Mucosa of rectum (tissue), 2 donors: ENCODE results near the gene COQ7.

Experiments used
- H3K27ac ChIP-seq, 2 donors: one replicate each; pipeline ENCODE4 v1.7.0; 2013; ENCODE audit warnings: inconsistent platforms in 2 of 2, low read depth in 2 of 2, low read length in 2 of 2
- H3K27me3 ChIP-seq, 2 donors: one replicate each; pipeline ENCODE4 v1.7.0; 2013; ENCODE audit warnings: low read length in 2 of 2; ENCODE audit not compliant: control insufficient read depth in 2 of 2, insufficient read depth in 2 of 2
- H3K36me3 ChIP-seq, 2 donors: one replicate each; pipeline ENCODE4 v1.7.0; 2013; ENCODE audit warnings: low read length in 2 of 2; ENCODE audit not compliant: control insufficient read depth in 2 of 2, insufficient read depth in 2 of 2
- H3K4me1 ChIP-seq, 2 donors: one replicate each; pipeline ENCODE4 v1.7.0; 2013; ENCODE audit warnings: low read length in 2 of 2, mild to moderate bottlenecking in 1 of 2; ENCODE audit not compliant: control insufficient read depth in 2 of 2, insufficient read depth in 2 of 2
- H3K4me3 ChIP-seq, 2 donors: one replicate each; pipeline ENCODE4 v1.7.0; 2013; ENCODE audit warnings: low read length in 2 of 2
- H3K9ac ChIP-seq, 2 donors: one replicate each; pipeline ENCODE4 v1.7.0; 2013; ENCODE audit warnings: low read length in 2 of 2, low read depth in 1 of 2, mild to moderate bottlenecking in 1 of 2
- H3K9me3 ChIP-seq, 2 donors: one replicate each; pipeline ENCODE4 v1.7.0; 2013; ENCODE audit warnings: low read length in 2 of 2; ENCODE audit not compliant: control insufficient read depth in 2 of 2
- donor health status: healthy.
- donor health status: Normal muscosa, but diverticular disease.

COQ7 gene

DNA sequence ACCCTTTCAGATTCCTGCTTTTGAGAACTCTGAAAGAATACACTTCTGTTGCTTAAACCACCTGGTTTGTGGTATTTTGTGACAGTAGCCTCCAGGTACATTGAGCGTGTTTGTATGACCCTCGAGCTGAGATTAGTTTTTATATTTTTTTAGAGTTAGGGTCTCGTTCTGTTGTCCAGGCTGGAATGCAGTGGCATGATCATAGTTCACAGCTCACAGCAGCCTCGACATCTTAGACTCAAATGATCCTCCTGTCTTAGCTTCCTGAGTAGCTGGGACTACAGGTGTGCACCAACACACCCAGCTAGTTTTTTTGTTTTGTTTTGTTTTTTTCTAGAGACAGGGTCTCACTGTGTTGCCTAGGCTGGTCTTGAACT is 41.9 kb downstream of the COQ7 start:
- Histone ChIP-seq H3K9ac (no peak overlapping the region), H3K9me3 (no peaks in the 10 kb centered on the region), H3K4me3 (no peak overlapping the region), H3K27me3 (no peaks in the 10 kb centered on the region), H3K36me3 (no peaks in the 10 kb centered on the region), H3K4me1 (peaks cover 3 to 7% of the 10 kb centered on the region in 2 donors), H3K27ac (no peak overlapping the region)

DNA sequence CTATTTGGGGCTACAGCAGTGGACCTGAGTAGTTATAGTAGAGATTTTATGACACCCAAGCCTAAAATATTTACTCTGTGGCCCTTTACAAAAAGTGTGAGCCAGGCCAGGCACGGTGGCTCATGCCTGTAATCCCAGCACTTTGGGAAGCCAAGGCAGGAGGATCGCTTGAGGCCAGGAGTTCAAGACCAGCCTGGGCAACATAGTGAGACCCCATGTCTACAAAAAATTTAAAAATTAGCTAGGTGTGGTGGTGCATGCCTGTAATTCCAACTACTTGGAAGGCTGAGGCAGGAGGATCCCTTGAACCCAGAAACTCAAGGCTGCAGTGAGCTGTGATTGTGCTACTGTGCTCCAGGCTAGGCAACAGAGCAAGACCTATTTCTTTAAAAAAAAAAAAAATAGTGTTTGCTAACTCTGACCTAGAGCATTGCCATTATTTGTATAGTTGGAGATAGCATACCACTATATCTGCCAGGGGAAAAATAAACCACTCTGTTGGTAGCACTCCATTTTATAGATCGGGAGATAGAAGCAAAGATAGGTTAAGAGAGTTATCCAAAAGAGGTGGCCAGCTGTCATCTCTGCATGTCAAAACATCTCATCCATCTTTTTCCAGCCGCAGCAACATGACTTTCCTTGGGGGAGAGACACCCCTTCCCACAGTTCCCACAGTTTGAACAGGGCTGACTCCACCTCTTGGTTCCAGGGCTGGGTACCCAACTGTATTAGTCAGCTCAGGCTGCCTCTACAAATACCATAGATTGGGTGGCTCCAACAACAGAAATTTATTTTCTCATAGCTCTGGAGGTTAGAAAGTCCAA is 43.3 kb downstream of the COQ7 start:
- H3K27ac ChIP-seq: no peak overlapping the region
- H3K4me1 ChIP-seq: peaks cover 15 to 21% of the 10 kb centered on the region in 2 donors
- H3K27me3 ChIP-seq: no peaks in the 10 kb centered on the region
- H3K9ac ChIP-seq: no peak overlapping the region
- no peaks in the 10 kb centered on the region for H3K9me3 ChIP-seq
- H3K36me3 ChIP-seq: peaks cover 3 to 5% of the 10 kb centered on the region in 2 donors
- H3K4me3 ChIP-seq: no peak overlapping the region

DNA sequence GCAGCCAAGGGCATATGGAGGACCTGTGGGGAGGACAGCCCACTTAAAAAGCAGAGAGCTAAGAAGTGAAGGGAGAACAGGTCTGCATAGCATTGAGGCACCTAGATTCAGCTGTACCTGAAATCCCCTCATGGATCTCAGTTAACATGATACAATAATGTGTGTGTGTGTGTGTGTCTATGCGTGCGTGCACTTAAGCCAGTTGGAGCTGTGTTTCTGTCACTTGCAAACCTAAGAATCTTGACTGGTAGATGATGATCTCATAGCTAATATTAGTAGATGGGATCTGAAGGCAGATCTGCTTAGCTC is 44.6 kb downstream of the COQ7 start:
- Histone ChIP-seq H3K9ac (no peak overlapping the region), H3K4me1 (peaks cover 22 to 33% of the 10 kb centered on the region in 2 donors), H3K27me3 (no peaks in the 10 kb centered on the region), H3K27ac (no peak overlapping the region), H3K4me3 (no peak overlapping the region), H3K9me3 (no peaks in the 10 kb centered on the region), H3K36me3 (peaks cover 3 to 5% of the 10 kb centered on the region in 2 donors)

DNA sequence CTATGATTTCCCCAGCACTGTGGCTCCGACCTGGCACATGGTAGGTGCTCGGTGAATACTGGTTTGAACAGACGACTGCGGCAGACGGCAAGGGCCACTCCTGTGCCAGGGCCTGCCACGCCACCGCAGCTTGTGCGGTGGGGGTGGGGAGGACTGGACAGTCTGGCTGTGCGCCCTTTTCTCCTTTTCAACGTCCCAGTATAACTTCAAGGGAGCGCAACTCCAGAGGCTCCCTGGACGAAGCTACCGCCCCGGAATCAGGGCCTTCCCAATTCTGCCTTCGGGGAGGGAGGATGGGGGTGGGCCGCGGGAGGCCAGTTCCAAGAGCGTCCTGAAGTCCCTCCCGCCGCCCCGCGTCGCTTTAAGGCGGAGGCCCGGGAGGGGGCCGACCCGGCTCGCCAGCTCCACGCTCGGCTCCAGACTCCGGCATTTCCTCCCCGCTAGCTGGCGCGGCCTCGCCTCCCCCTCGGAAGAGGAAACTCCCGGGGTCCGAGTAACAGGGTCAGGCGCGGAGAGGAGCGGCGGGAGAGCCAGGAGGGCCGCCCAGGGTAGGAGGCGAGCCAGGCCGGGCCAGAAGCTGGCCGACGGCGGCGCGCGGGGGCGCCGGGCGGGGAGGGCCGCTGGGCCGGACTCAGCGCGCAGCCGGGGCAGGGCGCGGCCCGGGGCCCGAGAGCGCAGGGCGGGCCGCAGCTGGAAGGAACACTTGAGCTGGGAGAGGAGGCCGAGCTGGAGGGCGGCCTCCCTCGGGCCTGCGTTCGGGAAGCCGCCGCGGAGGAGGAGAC is 46.4 kb downstream of the COQ7 start, which contains the start of gene ITPRIPL2:
ITPRIPL2 (plus strand) TSS at position 388 of the 782 bp plus-strand sequence. CDS start 498 bp downstream, outside the sequence.
- Histone ChIP-seq H3K9me3 (no peaks in the 10 kb centered on the region), H3K4me1 (peaks cover 27 to 43% of the 10 kb centered on the region in 2 donors), H3K4me3 (peak within 1 kb of the TSS; percentile 80 to 86), H3K27ac (peak within 1 kb of the TSS; percentile 94 to 95), H3K9ac (peak within 1 kb of the TSS; percentile 75 to 89), H3K27me3 (no peaks in the 10 kb centered on the region), H3K36me3 (peaks cover 3 to 8% of the 10 kb centered on the region in 2 donors)

DNA sequence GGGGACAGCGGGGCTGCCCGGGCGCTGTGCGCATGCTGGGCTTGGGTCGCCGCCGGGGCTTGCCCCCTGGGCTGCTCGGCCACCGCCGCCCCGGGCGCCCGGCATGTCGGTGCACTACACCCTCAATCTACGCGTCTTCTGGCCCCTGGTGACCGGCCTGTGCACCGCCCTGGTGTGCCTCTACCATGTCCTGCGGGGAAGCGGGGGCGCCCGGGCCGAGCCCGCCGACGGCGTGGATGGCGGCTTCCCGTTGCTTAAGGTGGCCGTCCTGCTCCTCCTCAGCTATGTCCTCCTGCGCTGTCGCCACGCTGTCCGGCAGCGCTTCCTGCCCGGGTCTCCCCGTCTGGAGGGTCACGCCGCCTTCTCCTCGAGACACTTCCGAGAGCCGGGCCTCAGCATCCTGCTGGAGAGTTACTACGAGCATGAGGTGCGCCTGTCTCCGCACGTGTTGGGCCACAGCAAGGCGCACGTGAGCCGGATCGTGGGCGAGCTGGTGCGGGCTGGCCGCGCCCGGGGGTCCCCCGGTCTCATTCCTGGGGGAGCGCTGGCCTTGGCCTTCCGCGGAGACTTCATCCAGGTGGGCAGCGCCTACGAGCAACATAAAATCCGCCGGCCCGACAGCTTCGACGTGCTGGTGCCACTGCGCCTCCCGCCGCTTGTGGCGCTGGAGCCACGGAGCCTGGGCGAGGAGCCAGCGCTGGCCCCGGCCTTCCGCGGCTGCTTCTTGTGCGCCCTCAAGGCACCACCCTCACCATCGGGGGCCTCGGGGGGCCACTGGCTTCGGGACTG is 47.1 kb downstream of the COQ7 start:
- Histone ChIP-seq H3K4me3 (peak overlapping the region; percentile 80 to 86), H3K9ac (peak overlapping the region; percentile 75 to 89), H3K4me1 (peaks cover 32 to 46% of the 10 kb centered on the region in 2 donors), H3K27me3 (no peaks in the 10 kb centered on the region), H3K27ac (peak overlapping the region; percentile 94 to 95), H3K9me3 (no peaks in the 10 kb centered on the region), H3K36me3 (peaks cover 3 to 8% of the 10 kb centered on the region in 2 donors)

DNA sequence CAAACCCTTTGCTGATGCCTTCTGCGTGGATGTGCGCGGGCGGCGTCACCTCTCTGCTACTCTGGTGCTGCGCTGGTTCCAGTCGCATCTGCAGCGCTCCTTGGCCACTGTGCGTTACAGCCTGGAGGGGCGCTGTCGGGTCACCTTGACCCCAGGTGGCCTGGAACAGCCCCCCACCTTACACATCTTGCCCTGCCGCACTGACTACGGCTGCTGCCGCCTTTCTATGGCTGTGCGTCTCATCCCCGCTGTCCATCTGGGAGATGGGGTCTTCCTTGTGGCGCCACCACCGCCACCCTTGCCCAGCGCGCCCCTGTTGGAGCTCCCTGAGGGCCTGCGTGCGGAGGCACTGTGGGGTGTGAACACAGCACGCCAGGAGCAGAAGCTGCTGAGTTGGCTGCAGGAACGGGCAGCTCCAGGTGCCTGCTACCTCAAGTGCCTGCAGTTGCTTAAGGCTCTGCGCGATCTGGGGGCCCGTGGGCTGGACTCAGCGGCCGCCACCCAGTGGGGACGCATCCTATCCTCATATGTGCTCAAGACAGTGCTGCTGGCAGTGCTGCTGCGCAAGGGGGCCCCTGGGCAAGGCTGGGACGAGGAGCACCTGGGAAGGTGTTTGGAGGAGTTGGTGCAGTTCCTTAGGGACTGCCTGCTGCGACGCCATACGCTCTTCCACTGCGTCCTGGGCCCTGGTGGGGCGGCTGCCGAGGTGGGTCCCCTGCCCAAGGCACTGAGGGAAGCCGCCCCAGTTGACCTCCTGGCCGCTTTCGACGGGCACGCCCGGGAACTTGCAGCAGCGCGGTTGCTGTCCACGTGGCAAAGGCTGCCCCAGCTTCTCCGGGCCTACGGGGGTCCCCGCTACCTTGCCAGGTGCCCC is 48.0 kb downstream of the COQ7 start:
- Histone ChIP-seq H3K9ac (peak overlapping the region in 1 of 2 donors; percentile 89), H3K27ac (peak overlapping the region; percentile 34 to 94), H3K36me3 (peaks cover 3 to 8% of the 10 kb centered on the region in 2 donors), H3K4me3 (peak overlapping the region; percentile 80 to 86), H3K4me1 (peaks cover 35 to 47% of the 10 kb centered on the region in 2 donors), H3K9me3 (no peaks in the 10 kb centered on the region), H3K27me3 (no peaks in the 10 kb centered on the region)

DNA sequence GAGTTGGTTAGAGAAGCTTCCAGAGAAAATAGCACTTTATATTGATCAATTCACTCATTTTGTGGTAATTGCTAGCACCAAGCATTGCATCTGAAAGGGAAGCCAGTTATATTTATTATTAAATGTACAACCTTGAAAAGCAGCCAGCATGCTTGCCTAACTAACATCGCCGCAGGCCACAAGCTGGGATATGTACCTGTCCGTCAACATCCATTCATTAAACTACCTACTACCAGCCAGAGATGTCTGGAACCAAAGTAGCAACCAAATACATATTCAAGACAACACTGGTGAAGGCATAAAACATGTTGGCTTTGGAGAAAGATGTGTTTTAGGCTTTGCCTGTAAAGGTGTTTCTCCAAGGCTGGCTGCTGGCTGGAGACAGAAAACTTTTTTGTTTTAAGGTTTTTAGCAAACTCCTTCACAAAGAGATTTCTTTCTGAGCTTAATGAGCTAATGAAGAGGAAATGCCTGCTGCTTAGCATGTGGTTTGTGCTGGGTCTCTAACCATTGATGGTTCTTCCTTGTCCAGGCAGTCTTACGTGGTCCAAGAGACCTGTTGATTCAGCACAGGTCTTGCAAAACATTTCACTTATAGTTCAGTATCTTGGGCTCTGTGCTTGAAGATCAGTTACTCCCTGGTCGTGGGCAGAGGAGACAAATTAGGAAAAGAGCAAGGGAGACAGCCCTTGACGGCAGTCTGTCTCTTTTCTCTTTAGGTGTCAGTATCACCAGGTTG is 49.5 kb downstream of the COQ7 start:
- H3K9ac ChIP-seq: peak overlapping the region; percentile 8 to 60
- no peaks in the 10 kb centered on the region for H3K9me3 ChIP-seq
- peak overlapping the region in 1 of 2 donors; percentile 35 for H3K4me3 ChIP-seq
- peaks cover 32 to 44% of the 10 kb centered on the region in 2 donors for H3K4me1 ChIP-seq
- peak overlapping the region; percentile 19 to 64 for H3K27ac ChIP-seq
- H3K36me3 ChIP-seq: peaks cover 3 to 11% of the 10 kb centered on the region in 2 donors
- no peaks in the 10 kb centered on the region for H3K27me3 ChIP-seq

DNA sequence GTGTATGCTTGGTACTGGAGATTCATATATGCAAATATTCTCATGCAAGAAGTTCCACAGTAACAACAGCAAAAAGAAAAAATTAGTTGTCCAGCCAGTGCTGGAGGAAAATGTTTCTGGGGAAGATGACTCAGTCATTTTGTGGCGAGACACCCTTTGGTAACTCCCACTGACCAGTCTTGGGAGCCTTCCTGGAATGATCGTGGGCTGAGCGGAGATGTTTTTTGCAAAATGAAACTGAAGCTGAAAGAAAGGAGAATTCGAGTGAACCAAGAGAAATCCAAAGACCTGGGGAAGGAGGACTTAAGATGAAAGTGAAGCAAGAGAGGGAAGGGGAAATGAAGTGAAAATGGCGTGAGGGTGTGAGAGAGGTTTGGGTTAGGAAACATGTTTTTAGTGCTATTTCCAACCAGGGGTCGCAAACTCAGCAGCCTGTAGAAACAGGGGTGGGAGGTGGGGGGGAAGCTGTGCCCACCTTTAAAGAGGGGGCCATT is 51.6 kb downstream of the COQ7 start:
- Histone ChIP-seq H3K36me3 (peaks cover 3 to 11% of the 10 kb centered on the region in 2 donors), H3K9me3 (no peaks in the 10 kb centered on the region), H3K4me3 (peak overlapping the region in 1 of 2 donors; percentile 62), H3K4me1 (peaks cover 33 to 46% of the 10 kb centered on the region in 2 donors), H3K27me3 (no peaks in the 10 kb centered on the region), H3K9ac (peak overlapping the region; percentile 20 to 41), H3K27ac (peak overlapping the region; percentile 46 to 79)
